Measurements from ENCODE around the gene CXCL10.

Gene CXCL10

DNA sequence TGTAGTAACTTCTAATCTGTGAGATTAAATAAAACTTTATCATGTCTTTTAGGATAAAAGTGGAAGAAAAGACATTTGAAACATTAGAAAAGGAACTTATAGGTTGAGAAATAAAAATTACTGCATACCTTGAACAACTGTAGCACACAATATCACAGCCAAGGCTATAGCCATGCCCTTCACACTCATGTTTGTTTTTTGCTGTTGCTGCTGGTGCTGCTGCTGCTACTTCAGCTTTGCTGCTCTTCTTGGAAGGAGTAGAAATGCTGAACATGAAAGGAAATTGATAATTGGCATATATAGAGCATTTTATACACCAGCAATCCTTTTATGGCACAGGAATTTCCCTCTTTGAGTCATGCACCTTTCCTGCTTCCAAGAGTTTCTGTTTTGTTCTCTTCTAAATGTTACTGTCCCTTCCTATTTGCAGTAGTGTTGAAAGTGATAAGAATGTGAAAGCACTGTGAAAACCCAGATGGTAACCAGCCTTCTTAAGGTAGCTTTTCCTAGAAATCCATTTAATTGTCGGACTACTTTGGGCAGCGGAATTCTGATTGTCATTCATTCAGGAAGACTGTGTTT, 12.6 kb upstream of the CXCL10 start, which contains the start of gene CXCL11:
TSS of gene CXCL11 (minus strand) at position 272 of the 582 bp plus-strand sequence. CDS start at position 189, 83 bp downstream.
- TF ChIP-seq POLR2AphosphoS5 (IDR thresholded peaks at IDR 0.05; ENCODE audit: low read depth, low read length) (no peak), REST (IDR thresholded peaks at IDR 0.05; ENCODE audit: insufficient read depth in 1 of 2, low read depth in 2 of 2, low read length in 2 of 2) (no peak), FOXP2 (optimal IDR thresholded peaks at IDR 0.05; ENCODE audit: borderline replicate concordance, extremely low read depth, extremely low read length, insufficient read depth) (no peak), TAF1 (IDR thresholded peaks at IDR 0.05; ENCODE audit: borderline replicate concordance, insufficient read depth, low read length) (no peak), SIN3A (IDR thresholded peaks at IDR 0.05; ENCODE audit: borderline replicate concordance, insufficient read depth, low read length) (no peak)

DNA sequence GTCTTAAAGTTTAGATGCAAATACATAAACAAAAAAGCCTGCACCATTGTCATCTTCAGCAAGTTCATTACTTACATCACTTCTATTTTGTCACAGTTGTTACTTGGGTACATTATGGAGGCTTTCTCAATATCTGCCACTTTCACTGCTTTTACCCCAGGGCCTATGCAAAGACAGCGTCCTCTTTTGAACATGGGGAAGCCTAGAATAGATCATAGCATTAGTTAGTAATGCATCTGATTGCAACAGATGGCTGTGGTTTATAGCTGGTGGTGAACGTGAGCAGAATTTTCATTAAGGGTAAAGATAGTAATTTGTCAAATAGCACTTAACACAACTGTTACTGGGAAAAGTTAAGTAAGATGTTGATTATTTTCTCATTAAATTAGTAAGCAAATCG, 11.8 kb upstream of the CXCL10 start:
- TF ChIP-seq POLR2AphosphoS5 (IDR thresholded peaks at IDR 0.05; ENCODE audit: low read depth, low read length) = no peak
- TF ChIP-seq TAF1 (IDR thresholded peaks at IDR 0.05; ENCODE audit: borderline replicate concordance, insufficient read depth, low read length) = no peak
- no peak for TF ChIP-seq FOXP2 (optimal IDR thresholded peaks at IDR 0.05; ENCODE audit: borderline replicate concordance, extremely low read depth, extremely low read length, insufficient read depth)
- no peak for TF ChIP-seq REST (IDR thresholded peaks at IDR 0.05; ENCODE audit: insufficient read depth in 1 of 2, low read depth in 2 of 2, low read length in 2 of 2)
- no peak for TF ChIP-seq SIN3A (IDR thresholded peaks at IDR 0.05; ENCODE audit: borderline replicate concordance, insufficient read depth, low read length)

- no peak for TF ChIP-seq FOXP2 (optimal IDR thresholded peaks at IDR 0.05; ENCODE audit: borderline replicate concordance, extremely low read depth, extremely low read length, insufficient read depth)
- no peak for TF ChIP-seq REST (IDR thresholded peaks at IDR 0.05; ENCODE audit: insufficient read depth in 1 of 2, low read depth in 2 of 2, low read length in 2 of 2)
- no peak for TF ChIP-seq SIN3A (IDR thresholded peaks at IDR 0.05; ENCODE audit: borderline replicate concordance, insufficient read depth, low read length)
- no peak for TF ChIP-seq TAF1 (IDR thresholded peaks at IDR 0.05; ENCODE audit: borderline replicate concordance, insufficient read depth, low read length)
- TF ChIP-seq POLR2AphosphoS5 (IDR thresholded peaks at IDR 0.05; ENCODE audit: low read depth, low read length) = no peak
These were observed 6.0 kb upstream of the CXCL10 start for GRCh38 chr4:76029300-76029699.

GRCh38 chr4:76028350-76028765, 5.1 kb upstream of the CXCL10 start:
- TF ChIP-seq REST (IDR thresholded peaks at IDR 0.05; ENCODE audit: insufficient read depth in 1 of 2, low read depth in 2 of 2, low read length in 2 of 2) = no peak
- no peak for TF ChIP-seq TAF1 (IDR thresholded peaks at IDR 0.05; ENCODE audit: borderline replicate concordance, insufficient read depth, low read length)
- TF ChIP-seq POLR2AphosphoS5 (IDR thresholded peaks at IDR 0.05; ENCODE audit: low read depth, low read length) = no peak
- TF ChIP-seq SIN3A (IDR thresholded peaks at IDR 0.05; ENCODE audit: borderline replicate concordance, insufficient read depth, low read length) = no peak
